IPS-NIHi11 (cell line): ENCODE data around the gene SLC37A4.
"Not testable (repeated sequence)": the region's sequence is repeated elsewhere in the genome, so short reads cannot be mapped to it uniquely, and the experiment has no call there.

Experiments used
- DNase-seq: peaks from one replicate; pipeline ENCODE4 v3.0.0; 2012; ENCODE audit warnings: mixed read lengths, low spot score

SLC37A4 gene

DNA sequence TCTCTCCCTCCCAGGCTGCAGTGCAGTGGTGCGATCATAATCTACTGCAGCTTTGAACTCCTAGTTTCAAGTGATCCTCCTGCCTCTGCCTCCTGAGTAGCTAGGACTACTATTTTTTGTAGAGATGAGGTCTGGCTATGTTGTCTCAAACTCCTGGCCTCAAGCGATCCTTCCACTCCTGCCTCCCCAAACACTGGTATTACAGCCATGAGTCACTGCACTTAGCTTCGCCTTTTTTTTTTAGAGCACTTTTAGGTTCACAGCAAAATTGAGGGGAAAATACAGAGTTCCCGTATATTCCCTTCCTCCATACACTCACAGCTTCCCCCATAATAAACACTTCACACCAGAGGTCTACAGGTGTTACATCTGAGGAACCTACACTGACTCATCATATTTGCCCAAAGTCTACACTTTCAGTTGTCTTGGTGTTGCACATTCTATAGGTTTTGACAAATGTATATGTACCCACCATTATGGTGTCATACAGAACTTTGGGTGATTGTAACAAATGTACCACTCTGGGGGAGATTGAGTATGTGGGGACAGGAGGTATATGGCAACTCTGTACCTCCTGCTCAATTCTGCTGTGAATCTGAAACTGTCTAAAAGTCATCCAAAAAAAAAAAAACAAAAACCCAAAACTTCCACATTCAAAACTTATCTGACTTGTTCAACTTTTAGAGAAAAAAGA lies 11.3 kb upstream of the SLC37A4 start:
- DNase-seq: no peak

DNA sequence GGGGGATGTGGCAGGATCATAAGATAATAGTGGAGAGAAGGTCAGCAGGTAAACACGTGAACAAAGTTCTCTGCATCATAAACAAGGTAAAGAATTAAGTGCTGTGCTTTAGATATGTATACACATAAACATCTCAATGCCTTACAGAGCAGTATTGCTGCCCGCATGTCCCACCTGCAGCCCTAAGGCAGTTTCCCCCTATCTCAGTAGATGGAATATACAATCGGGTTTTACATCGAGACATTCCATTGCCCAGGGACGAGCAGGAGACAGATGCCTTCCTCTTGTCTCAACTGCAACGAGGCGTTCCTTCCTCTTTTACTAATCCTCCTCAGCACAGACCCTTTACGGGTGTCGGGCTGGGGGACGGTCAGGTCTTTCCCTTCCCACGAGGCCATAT lies 8.8 kb upstream of the SLC37A4 start:
- not testable (repeated sequence) for DNase-seq

DNA sequence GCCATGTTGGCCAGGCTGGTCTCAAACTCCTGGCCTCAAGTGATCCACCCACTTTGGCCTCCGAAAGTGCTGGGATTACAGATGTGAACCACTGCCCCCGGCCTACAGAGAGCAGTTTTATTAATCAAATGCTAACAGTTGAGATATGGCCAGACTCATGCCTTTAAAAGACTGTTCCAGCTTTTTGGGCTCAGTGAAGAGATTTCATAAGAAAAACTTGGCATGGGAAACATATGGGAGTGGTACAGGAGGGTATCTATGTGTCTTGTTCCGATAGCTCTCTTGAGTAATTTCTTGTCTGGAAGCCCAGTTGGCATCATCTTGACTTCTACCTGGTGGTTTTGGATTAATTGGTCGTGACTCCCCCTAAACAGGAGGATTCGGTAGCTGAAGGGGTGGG lies 8.2 kb upstream of the SLC37A4 start:
- no peak for DNase-seq

DNA sequence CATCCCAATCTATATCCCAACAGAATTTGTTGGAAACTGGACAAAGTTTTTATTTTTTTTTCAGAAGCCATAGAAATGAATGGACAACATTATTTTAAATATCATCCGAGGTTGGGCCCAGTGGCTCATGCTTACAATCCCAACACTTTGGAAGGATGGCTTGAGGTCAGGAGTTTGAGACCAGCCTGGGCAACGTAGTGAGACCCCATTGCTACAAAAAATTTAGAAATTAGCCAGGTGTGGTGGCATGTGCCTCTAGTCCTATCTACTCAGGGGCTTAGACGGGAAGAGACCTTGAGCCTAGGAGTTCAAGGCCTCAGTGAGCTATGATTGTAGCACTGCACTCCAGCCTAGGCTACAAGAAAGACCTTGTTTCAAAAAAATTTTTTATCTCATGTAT lies 4.1 kb upstream of the SLC37A4 start:
- no peak for DNase-seq

DNA sequence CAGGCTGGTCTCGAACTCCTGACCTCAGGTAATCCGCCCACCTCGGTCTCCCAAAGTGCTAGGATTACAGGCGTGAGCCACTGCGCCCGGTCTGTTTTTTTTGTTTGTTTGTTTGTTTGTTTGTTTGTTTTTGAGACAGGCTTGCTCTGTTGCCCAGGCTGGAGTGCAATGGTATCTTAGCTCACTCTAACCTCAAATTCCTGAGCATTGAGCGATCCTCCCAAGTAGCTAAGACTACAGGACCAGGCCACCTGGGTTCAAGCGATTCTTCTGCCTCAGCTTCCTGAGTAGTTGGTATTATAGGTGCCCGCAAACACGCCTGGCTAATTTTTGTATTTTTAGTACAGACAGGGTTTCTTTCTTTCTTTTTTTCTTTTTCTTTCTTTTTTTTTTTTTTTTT lies 2.7 kb upstream of the SLC37A4 start:
- not testable (repeated sequence) for DNase-seq

DNA sequence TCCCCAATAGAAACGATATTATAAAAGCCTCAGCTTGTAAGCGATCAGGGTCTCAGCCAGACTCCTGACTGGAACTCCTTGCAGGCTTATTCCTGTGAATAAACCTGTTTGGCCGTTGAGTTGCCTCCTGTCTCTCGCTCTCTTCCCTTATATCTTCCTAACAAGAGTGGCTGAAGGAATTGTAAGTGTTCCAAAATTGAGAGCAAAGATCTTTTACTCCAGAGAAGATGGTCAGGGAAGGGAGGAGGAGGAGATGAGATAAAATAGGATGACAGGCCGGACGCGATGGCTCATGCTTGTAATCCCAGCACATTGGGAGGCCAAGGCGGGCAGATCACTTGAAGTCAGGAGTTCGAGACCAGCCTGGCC lies 1.2 kb upstream of the SLC37A4 start:
- DNase-seq: no peak

DNA sequence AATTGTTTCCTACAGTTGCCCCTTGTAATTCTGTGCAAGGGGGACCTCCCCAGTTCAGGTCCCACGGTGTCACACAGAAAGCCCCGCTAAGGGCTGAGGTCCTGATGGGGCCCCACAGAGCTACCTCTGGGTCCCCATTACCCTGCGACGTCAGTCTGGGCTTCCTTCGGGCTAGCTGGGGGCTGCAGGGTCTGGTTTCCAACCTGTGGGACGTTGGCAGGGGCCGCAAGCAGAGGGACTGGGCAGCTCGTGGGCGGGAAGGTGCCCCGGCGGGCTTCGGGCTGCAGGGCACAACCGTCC lies 698 bp downstream of the SLC37A4 start:
- DNase-seq: no peak

DNA sequence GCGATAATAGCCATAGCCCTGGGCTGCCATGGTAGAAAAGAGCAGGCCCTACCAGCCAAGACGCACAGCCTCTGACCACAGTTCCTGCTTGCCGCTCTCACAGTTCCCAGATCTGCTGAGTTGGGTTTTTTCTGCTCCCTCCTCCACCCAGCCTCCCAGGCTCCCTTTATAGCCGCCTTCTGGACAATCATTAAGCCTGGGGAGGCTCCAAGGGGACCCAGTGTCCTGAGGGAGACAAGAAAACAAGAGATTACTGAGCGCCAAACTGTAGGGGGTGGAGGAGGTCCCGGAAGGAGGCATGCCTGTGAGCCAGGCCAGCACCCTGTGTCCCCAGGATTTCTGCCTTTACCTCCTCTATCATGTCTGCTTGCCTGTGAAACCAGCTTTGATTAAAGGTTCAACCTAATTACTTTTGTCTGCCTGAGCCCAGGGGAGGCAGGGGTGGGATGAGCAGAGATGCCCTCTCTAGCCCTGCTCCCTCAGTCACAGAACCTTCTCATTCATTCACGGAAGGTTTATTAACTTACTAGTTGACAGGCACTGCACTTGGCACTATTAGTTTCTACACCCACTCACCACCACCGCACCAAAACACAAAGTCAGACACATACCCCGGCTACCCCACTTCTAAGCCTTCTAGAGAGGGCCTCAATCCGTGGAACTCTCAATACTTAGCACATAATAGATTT lies 1.2 kb downstream of the SLC37A4 start:
- no peak for DNase-seq

DNA sequence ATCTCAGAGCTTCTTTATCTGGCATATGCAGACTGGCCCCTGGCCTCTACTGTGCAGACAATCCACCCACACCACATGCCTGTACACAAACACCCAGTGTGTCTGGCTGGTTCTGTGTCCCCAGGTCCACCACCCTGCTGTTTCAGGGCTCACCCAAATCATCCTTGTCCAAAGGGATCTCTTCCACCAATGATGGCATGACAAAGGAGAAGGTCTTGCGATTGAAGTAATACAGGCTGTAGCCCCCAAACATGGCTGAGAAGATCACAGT lies 1.7 kb downstream of the SLC37A4 start:
- DNase-seq: no peak

DNA sequence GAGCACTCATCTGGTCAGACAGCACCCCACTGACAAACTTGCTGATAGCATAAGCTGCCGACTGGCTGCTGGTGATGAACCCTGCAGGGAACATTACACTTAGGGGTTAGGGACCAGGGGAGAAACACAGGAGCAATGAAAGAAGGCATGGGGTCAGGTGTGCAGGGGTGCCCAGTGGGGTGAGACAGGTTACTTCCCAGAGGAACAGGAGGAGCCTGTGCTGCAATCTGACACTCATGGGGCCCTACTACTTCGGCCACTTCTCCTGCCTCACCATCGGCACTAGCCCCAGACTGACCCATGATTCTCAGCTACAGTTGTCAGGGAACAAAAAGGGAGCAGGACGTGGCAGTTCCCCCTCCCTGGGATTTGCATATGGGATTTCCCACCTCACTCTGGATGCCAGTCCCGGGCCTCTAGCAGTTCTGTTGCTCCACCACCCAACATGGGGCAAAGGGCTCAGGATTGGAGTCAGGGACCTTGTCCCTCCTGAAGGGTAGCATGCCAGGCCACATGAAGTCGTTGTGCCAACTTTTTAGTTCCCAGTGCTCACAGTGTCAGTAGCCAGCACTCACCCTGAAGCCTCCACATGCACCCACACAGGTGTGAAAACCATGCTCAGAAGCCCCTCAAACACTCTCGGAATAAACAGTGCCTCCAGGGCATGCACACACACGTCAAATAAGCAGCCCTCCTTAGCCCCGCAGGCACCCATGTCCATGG lies 2.2 kb downstream of the SLC37A4 start:
- no peak for DNase-seq

DNA sequence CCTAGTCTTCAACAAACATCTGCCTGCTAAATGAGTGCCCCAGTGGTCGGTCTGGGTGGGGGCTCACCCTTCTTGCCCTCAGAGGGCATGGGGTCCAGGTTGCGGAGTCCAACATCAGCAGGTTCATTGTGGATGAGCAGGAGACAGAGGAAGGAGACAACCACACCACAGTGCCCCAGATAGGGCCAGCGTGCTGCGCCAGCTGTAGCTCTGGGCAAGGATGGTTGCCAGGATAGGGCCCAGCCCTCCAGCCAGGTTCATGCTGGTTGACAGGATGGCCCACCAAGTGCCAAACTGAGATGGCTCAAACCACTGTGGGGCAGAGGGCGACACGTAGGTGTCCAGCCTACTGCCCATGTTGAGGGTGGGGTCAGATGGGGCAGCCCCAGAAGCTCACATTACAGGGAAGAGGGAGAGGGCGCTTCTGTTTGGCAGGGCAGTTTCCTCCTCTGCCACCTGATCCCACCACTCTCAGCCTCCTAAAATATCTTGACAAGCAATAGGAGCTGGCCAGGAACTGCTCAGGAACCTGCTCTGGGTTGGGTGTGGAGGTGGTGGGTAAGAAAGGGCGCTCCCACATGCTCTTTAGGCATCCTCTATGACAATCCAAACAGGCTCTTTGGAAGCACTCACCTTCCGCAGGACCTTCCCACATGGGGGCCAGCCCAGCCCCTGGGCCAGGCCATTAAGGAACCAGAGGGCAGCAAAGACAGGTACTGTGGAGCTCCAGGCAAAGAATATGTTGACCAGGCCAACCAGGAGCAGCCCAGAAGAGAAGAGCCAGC lies 2.9 kb downstream of the SLC37A4 start:
- DNase-seq: no peak

DNA sequence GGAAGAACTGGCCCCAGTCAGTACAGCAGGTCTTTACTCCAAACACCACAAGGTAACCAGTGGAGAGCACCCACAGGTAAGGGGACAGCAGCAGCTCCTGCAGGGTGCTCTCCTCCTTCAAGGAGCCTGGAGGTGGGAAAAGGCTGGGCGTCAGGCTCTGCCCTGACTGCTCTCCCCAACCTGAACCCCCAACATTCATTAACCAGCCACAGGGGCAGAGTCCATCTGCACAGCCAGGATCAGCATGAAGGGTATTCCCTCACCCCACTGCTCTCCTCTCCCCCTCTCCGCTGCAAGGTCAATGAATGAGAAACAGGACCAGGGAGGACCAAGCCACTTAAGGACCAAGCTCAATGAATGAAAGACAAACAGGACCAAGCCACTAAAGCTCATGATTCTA lies 3.7 kb downstream of the SLC37A4 start:
- DNase-seq: no peak

DNA sequence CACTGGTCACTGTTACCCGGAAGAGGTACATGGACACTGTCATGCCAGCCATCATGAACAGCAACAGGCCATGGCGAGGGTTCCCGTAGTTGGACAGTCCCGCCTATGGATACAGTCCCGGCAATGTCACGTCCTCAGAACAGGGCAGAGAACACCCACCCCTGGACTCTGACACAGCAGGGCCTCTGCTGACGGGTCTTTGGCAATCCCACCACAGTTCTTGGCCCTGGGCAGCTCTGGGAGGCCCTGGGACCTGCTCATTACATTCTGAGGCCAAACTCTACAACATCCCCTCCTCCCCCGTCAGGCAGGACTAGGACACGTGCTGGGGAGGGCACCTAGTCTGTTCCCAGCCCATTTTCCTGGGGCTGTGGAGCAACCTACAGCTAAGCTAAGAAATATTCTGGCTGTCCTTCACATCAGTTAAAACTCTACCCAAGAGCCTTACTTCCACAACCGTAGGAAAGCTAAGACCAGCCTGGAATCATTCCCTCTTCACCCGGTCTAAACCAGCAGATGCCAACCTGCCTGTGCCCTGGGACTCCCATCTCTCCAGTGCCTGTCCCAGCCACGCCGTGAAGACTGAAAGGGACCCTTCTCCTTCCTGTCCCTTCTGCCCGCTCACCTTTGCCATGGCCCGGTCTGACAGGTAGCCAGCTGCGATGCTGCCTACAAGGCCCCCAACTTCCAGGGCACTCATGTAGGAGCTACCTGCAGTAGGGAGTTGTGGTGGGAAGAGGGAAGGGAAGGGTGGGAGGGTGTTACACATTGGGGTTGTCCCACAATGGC lies 4.5 kb downstream of the SLC37A4 start:
- DNase-seq: no peak

DNA sequence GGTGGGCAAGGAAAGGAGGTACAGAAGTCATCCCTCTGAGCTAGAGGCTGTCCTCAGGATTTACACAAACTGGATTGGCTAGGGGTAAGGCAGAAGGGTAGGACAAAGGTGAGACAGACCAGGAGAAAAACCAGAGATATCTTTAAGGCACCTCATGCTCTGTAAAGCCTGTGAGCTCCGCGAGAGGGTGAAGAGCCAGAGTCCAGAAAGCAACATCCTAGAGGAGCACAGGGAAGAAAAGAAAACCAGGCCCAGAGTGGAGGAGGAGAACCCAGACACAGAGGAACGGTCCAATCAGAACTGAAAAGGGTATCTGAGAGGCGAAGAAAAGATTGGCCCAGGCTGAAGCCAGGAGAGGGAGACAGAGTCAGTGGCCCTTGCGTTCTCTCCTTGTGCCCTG lies 5.1 kb downstream of the SLC37A4 start:
- DNase-seq: no peak

DNA sequence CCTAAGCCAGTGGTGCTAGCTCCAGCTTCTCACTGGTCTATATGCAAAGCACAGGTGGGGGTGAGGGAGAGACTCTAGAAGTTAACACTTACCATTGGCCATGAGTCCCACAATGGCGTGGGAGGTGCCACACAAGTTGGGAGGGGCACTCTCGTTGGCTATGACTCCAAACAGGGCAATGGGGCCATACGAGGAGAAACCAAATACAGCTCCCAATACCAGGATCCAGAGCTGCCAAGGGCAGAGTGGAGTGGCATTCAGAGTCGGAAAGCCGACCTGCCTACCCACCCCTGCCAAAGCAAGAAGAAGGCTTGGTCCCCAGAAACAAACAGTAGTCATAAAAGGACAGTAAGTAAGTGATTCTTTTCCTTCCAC lies 5.6 kb downstream of the SLC37A4 start:
- DNase-seq: no peak

DNA sequence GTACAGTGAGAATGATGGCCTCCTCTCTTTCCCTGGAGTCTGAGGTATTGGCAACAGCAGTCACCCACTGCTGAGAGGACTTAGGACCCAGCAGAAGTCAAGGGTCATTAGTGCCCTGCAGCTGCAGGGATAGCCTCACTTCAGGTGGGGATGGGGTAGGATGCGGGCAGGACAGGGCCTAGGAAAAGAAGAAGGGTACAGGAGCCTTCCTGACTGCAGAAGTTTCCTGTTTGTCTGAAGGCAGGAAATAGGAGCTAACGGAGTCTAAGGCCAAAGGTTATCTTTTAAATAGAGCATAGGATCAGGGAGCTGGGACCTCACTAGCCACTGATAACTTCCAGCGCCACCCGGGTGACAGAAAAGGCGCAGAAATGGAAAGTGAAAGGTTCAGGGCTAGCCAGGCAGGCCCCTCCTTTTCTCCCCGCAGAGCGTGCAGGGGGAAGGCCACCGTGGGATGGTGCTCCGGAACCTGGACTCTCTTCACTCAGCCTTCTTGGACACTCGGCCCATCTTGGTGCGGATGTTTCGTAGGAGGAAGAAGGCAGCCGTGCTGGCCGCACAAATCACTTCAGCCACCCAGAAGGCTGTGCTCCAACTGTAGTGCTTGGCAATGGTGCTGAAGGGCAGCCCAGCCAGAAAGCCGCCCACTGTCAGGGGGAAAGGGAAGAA lies 6.1 kb downstream of the SLC37A4 start:
- no peak for DNase-seq

DNA sequence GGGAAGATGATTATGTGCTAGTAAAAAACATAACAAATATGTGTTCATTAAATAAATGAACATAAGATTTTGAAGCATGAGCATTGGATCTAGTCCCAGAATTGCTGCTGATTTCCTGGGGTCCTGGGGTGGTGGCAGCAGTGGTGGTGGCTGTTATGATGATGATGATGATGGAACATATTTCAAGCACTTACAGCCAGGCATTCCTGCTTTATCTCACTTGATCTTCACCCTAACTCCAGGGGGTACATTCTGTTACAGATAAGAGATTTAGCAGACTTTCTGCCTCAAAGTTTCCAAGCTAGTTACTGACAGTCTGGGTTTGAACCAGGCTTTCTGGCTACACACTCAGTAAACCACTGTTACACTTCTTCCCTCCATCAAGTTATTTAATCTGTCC lies 6.9 kb downstream of the SLC37A4 start:
- DNase-seq: no peak

DNA sequence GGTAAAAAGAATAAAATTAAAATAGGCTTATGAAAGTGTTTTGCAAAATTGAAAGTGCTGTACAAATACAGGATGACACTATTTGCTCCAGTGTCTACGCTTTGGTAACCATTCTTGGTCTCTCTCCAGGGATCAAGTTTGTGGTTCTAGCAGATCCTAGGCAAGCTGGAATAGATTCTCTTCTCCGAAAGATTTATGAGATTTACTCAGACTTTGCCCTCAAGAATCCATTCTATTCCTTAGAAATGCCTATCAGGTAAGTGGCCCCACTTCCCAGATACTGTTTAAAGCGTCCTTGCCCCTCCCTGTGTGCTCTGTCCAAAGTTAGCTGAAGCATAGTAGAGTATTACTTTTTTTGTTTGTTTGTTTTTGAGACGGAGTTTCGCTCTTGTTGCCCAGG lies 9.0 kb downstream of the SLC37A4 start:
- no peak for DNase-seq

DNA sequence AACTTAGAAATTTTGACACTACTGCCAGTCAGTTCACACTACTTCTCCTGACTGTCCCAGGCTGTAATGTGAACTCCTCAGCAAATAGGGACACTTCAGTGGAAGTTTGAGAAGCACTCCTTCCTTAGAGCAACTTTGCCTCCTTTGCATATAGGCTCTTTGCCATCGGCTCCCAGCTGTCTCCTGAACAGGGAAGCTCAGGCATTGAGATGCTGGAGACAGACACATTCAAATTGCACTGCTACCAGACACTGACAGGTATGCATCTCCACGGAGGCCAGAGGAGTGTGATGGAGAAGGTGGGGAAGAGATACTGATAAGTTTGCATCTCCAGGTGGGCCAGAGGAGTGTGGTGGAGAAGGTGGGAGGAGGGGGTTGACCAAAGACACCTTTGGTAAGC lies 10.7 kb downstream of the SLC37A4 start:
- no peak for DNase-seq

DNA sequence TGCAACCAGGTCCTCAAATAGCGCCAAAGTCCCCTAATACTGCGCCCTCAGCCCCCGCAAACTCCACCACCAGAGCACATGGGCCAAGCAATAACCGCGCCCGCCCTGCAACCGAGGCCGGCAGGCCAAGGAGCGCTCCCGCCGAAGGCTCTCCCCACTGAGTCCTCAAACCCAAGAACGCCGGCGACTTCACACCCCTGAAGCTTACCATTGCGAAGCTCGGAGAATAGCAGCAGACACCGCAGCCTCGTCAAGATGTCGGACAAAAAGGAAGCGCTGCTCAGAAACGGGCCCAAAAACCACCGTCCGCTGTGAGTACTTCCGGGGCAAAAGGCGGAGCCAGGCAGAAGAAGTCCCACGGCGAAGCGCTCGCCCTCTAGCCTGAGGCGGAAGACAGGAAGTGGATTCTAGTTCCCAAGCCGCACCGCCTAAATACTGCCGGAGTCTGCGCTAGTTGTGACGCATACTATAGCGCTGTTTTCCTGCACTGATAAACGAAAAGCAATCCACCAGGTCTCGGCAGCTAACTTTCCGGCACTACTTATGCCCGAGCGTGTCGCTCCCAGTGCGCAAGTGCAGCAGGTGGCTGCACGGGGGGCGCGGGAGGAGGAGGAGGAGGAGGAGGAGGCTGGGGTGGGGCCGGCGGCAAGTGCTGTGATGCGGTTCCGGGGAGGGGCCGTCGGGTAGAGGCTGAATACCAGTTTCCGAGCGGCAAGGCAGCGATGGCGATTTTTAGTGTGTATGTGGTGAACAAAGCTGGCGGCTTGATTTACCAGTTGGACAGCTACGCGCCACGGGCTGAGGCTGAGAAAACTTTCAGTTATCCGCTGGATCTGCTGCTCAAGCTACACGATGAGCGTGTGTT lies 12.4 kb downstream of the SLC37A4 start, which contains the start of the genes RPS25 and TRAPPC4:
Gene RPS25 (minus strand): TSS at position 270 of the 865 bp plus-strand sequence. CDS start 59 bp downstream, at position 211.
Gene TRAPPC4 (plus strand): TSS at position 693 of the 865 bp plus-strand sequence. CDS start 30 bp downstream, at position 723.
- peak; percentile 92 for DNase-seq
